Peyer's patch (tissue), 4 donors: ENCODE data around the gene TEX47. TPM values are rescaled to one million over a fixed set of nuclear protein-coding genes. Genes with fewer than 3 reads are reported as not detected.

ENCODE experiments used
- small RNA-seq, 2 donors: library from RNA; depleted of rRNA; stranded (forward); fragments of <200 nt; gene quantifications; one replicate each; pipeline ENCODE3, GENCODE V24; 2016
- total RNA-seq, 4 donors: library from RNA; depleted of rRNA; stranded (reverse); fragments of >200 nt; gene quantifications; one replicate each; pipeline ENCODE4 v1.1.0, GENCODE V29; 2016

Gene TEX47
- total RNA-seq, 4 donors from 2014 or later = not detected

Small RNA genes lying within 50 kb of the gene (small RNA-seq; reads per million reads assigned to genes)
- 0 reads per million in 2 donors for gene AC002127.1

Other genes starting within 250 kb of the TEX47 start
- not detected for gene ZNF804B, start 36.0 kb downstream of the TEX47 start, total RNA-seq